PFSK-1 (cell line): ENCODE measurements around the gene CLCN1.

Experiments
- POLR2AphosphoS5 ChIP-seq: IDR thresholded peaks from 2 replicates; pipeline ENCODE4 v1.6.1; 2012; ENCODE audit warnings: low read depth, mild to moderate bottlenecking, control low read depth, low read length, moderate library complexity
- SIN3A ChIP-seq: IDR thresholded peaks from 2 replicates; pipeline ENCODE4 v1.6.1; 2012; ENCODE audit warnings: mild to moderate bottlenecking, low read length, moderate library complexity, borderline replicate concordance; ENCODE audit not compliant: insufficient read depth
- TF ChIP-seq, protein P1 (sequence below), 2 experiments: IDR thresholded peaks; 2 replicates each; pipeline versions ENCODE4 v1.6.1 to v1.8.0; 2011 to 2012; ENCODE audit warnings: low read depth in 2 of 2, low read length in 2 of 2, control low read depth in 1 of 2, inconsistent platforms in 1 of 2, mild to moderate bottlenecking in 1 of 2, moderate library complexity in 1 of 2; ENCODE audit not compliant: insufficient read depth in 1 of 2

DNA sequence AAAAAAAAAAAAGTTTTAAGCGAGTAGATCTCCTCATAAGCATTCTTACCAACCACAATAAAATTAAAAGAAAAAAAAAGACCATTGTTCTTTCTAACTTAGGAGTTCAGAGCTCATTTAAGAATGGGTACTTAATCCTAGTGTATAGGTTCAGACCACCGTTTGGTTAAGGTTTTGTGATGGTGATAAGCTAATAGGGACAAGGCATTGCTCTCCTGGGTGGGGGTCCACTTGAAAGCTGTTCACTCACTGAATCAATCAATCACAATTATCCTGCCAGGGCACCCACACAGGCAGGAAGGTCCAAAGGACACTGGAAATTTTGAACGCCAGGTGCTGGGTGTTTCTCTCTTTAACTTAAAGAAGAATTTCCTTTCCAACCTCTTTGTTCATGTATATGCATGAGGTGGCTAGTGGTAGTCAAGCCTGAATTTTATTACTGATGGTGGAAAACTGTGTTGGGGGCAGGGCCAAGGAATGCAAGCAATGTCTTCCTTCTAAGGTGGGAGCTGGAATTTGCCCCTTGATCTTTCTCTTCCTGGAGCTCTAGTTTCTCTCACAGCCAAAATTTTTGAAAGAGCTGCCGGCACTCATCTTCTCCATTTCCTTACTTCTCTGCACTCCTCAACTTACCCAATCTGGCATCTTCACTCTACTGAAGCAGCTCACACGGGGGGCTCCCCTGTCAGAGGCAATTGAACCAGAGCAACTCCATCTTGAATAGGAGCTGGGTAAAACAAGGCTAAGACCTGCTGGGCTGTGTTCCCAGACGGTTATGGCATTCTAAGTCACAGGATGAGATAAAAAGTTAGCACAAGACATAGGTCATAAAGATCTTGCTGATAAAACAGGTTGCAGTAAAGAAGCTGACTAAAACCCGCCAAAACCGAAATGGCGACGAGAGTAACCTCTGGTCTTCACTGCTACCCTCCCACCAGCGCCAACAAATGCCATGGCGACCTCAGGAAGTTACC, 54.1 kb downstream of the CLCN1 start:
- TF ChIP-seq POLR2AphosphoS5 = no peak
- TF ChIP-seq SIN3A = no peak
- TF ChIP-seq, protein P1, sequence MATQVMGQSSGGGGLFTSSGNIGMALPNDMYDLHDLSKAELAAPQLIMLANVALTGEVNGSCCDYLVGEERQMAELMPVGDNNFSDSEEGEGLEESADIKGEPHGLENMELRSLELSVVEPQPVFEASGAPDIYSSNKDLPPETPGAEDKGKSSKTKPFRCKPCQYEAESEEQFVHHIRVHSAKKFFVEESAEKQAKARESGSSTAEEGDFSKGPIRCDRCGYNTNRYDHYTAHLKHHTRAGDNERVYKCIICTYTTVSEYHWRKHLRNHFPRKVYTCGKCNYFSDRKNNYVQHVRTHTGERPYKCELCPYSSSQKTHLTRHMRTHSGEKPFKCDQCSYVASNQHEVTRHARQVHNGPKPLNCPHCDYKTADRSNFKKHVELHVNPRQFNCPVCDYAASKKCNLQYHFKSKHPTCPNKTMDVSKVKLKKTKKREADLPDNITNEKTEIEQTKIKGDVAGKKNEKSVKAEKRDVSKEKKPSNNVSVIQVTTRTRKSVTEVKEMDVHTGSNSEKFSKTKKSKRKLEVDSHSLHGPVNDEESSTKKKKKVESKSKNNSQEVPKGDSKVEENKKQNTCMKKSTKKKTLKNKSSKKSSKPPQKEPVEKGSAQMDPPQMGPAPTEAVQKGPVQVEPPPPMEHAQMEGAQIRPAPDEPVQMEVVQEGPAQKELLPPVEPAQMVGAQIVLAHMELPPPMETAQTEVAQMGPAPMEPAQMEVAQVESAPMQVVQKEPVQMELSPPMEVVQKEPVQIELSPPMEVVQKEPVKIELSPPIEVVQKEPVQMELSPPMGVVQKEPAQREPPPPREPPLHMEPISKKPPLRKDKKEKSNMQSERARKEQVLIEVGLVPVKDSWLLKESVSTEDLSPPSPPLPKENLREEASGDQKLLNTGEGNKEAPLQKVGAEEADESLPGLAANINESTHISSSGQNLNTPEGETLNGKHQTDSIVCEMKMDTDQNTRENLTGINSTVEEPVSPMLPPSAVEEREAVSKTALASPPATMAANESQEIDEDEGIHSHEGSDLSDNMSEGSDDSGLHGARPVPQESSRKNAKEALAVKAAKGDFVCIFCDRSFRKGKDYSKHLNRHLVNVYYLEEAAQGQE (IDR thresholded peaks at IDR 0.05; ENCODE audit: insufficient read depth in 1 of 2, low read depth in 2 of 2, low read length in 2 of 2) = no peak
